GM21381 (cell line): ENCODE measurements around the gene RMP24.

Experiments used
- ATAC-seq: cut with Tn5 transposase; IDR thresholded peaks from one replicate; pipeline ENCODE4 v1.9.1; 2021; ENCODE audit warnings: mild to moderate bottlenecking, moderate library complexity; ENCODE audit not compliant: unreplicated experiment

The RMP24 gene

GRCh38 chr18:35972197-35973000 is at the start of gene RMP24:
Gene RMP24 (plus strand): TSS chr18:35972679.
- peak; percentile 90 for ATAC-seq

- ATAC-seq = no peak
Observed at GRCh38 chr18:35923939-35924684, 48.4 kb upstream of the RMP24 start.

- ATAC-seq = no peak
Observed at GRCh38 chr18:35926884-35927283, 45.6 kb upstream of the RMP24 start.

DNA sequence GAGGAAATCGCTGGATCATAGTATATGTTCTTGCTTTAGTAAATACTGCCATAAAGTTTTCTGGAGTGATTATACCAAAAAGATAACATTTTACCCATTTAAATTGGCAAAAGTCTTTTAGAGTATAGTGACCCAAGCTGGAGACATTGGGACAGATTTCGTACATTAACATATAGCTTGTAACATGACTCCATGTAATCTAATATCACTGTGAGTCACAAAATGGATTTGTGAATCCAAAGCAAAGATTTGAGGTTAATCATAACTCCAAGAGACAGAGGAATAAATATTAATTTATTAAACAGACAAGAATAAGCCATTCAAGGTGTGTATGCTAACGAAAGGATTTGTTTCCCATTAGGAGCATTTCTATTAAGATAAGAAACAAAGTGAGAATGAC is 45.0 kb upstream of the RMP24 start:
- no peak for ATAC-seq

GRCh38 chr18:35933982-35934381 is 38.5 kb upstream of the RMP24 start:
- ATAC-seq = no peak

GRCh38 chr18:35934891-35935290 is 37.6 kb upstream of the RMP24 start:
- no peak for ATAC-seq

- ATAC-seq = no peak
Observed at GRCh38 chr18:35935805-35936204, 36.7 kb upstream of the RMP24 start.

DNA sequence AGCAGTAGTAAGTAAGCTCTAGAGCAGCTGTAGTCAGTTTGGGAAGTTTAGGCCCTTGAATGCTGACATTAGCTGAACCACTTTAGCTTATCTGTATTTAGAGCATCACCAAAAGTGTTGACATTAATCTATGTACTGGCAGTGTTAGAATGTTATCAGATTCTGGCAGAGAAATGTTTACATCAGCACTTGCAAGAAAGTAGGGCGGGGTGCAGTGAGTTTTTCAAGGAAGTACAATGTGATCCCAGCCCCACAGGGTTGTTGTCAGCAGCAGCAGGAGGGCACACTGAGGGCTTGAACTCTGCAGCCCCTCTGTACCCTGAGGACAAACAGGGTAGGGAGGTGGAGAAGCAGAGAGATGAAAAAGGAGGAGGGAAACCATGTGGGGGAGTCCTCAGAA is 35.5 kb upstream of the RMP24 start:
- no peak for ATAC-seq

GRCh38 chr18:35938158-35938557 is 34.3 kb upstream of the RMP24 start:
- ATAC-seq = no peak

DNA sequence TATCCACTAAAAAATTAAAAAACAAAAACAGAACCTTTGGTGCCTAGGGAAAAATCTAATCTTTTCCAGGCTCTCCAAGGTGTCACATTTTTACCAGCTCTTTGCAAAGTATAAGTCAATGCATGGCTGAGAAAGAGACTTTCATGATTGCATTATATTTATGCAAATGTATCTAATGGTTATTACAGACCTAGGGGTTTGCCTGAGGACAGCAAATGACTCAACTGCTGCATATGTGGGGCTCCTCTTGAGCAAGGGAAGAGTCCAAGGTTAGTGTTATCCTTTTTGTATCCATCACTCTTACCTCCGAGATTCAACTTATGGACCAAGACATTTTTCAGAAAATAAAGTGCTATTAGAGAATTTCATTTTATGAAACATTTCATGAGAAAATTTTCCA is 33.9 kb upstream of the RMP24 start:
- ATAC-seq = no peak

DNA sequence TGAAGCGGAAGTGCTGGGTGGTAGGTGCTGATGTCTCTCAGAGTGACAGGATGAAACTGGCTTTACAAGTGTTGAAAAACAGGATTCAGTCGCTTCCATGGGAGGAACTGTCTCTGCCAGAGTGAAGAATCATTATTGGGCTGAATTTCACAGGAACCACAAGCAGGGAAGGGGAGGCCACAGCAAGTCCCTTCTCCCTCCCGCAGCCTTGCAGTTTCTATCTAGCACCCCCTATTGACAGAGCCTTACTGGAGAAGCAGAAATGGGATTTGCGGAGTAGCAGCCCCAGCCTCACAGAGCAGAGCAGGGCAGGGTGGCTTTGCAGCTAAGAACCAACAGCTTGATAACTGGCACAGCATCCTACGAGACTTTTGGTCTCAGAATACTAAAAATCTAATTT is 33.3 kb upstream of the RMP24 start:
- no peak for ATAC-seq

DNA sequence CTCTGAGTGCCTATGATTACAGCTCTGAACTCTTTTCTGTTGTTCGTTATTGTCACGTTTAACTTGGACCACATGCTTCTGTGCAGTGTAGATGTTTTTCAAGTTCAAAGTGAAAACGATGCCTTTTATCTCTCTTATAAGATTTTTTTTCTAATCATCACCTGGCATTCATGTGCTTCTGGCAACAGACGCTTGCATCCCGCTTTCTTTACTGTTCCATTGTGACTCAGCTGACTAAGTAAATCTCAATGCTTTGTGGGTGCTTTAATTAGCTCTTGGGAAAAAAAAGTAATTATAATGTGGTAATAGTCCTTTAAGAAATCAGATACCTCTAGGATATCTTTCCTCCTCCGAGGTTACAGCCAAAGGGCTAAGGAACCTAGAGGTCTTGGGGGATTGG is 31.2 kb upstream of the RMP24 start:
- ATAC-seq = no peak

DNA sequence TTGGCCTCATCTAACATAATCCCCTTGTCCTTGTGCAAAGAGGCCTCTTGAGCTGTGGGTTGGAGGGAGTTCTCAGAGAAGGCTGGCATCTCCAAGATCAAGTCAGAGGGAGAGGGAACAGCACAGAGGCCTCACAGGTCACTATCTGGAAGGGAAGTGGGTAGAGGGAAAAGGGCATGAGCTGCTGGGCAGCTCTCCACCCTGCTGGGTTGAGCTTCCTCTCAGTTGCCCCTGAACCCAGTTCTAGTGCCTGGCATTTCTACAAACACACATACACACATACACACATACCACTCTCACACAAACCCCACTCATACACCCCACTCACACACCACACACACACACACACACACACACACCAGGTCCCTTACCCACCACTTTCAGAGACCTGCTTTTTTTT is 30.3 kb upstream of the RMP24 start:
- ATAC-seq = no peak

GRCh38 chr18:35942661-35943060 is 29.8 kb upstream of the RMP24 start:
- ATAC-seq = no peak

- ATAC-seq = no peak
Observed at GRCh38 chr18:35948080-35948479, 24.4 kb upstream of the RMP24 start.

DNA sequence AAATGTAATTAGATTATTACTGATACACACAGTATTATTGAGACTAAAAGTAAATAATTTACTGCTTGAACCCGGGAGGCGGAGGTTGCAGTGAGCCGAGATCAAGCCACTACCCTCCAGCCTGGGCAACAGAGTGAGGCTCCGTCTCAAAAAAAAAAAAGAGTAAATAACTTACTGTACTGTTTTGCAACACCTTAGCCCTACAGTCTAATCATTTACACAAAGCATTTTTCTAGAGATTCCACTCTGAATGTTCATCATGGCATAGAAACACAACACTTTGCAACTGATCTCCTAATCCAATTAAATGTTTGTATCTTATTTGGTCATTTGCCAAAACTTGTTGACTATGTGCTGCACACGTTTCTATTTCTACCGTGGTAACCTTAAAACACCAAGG is 23.4 kb upstream of the RMP24 start:
- no peak for ATAC-seq

- peak; percentile 61 for ATAC-seq
Observed at GRCh38 chr18:35949903-35950627, 22.4 kb upstream of the RMP24 start.

- ATAC-seq = no peak
Observed at GRCh38 chr18:35950628-35950982, 21.9 kb upstream of the RMP24 start.

- ATAC-seq = peak; percentile 73
Observed at GRCh38 chr18:35953688-35954087, 18.8 kb upstream of the RMP24 start.

DNA sequence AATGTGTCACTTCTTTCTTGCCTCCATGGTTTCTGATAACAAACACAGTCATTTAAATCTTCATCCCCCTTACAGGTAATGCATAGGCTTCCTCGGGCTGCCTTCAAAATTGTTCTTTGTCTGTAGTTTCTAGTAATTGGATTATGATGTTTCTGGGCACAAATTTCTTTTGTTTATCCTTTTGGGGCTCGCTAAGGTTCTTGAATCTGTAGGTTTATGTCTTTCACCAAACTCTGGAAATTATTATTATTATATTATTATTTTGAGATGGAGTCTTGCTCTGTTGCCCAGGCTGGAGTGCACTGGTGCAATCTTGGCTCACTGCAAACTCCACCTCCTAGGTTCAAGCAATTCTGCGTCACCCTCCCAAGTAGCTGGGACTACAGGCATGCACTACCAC is 16.3 kb upstream of the RMP24 start:
- no peak for ATAC-seq

GRCh38 chr18:35962320-35962719 is 10.2 kb upstream of the RMP24 start:
- ATAC-seq = no peak

GRCh38 chr18:35964319-35964718 is 8.2 kb upstream of the RMP24 start:
- no peak for ATAC-seq
